IPS DF 6.9 (cell line): ENCODE results near the gene ESPN.
"Not testable (repeated sequence)": the region's sequence is repeated elsewhere in the genome, so short reads cannot be mapped to it uniquely, and the experiment has no call there.

Experiments used
- DNase-seq: peaks from one replicate; pipeline ENCODE4 v3.0.0-alpha.2; 2013; ENCODE audit warnings: low read depth, low spot score
- H3K27ac ChIP-seq: one replicate; pipeline ENCODE4 v1.5.1; 2013; ENCODE audit warnings: low read length, control low read depth
- H3K27me3 ChIP-seq: 2 replicates; pipeline ENCODE4 v1.6.1; 2013; ENCODE audit warnings: mild to moderate bottlenecking, low read length; ENCODE audit not compliant: control insufficient read depth, insufficient read depth
- H3K36me3 ChIP-seq: 2 replicates; pipeline ENCODE4 v1.6.1; 2013; ENCODE audit warnings: low read length; ENCODE audit not compliant: control insufficient read depth, insufficient read depth
- H3K4me1 ChIP-seq: 2 replicates; pipeline ENCODE4 v1.6.1; 2013; ENCODE audit warnings: low read length; ENCODE audit not compliant: control insufficient read depth, insufficient read depth
- H3K4me3 ChIP-seq: 2 replicates; pipeline ENCODE4 v1.5.1; 2013; ENCODE audit warnings: mild to moderate bottlenecking, low read length
- H3K9me3 ChIP-seq: 2 replicates; pipeline ENCODE4 v1.6.1; 2013; ENCODE audit warnings: low read length, inconsistent platforms; ENCODE audit not compliant: control insufficient read depth, insufficient read depth
- WGBS: extraction: QIAGEN DNeasy Blood & Tissue Kit; methylation state at CpG from one replicate; pipeline ENCODE4 v1.1.7; 2013; ENCODE audit warnings: mixed read lengths, missing lambda C conversion rate; ENCODE audit not compliant: insufficient read length, insufficient coverage; 5-methylcytosine and 5-hydroxymethylcytosine counted together

ESPN gene

DNA sequence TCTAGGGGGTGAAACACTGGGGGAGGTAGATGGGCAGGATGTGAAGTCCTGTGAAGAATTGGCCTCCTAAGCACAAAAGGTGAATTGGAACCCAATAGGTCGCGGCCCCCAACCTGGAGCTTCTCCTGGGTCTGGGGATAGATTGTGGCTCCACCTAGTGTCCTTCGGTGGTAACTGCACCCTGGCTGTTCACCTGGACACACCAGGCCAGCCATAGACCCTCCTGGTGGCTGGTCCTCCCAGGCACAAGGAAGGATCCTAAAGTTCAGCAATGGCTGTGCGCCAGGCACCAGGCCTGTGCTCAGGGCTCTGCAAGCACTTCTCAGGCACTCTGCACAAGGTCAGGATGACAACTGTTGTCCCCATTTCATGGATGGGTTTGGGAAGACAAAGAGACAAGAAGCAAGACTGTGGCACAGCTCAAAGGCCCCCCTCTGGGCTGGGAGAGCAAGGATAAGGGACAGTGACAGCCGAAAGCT is 13.5 kb downstream of the ESPN start:
- H3K36me3 ChIP-seq, result no peaks in the 10 kb centered on the region
- no peak for DNase-seq
- no CpG with 5 or more reads among the region's 5 CpGs for WGBS

DNA sequence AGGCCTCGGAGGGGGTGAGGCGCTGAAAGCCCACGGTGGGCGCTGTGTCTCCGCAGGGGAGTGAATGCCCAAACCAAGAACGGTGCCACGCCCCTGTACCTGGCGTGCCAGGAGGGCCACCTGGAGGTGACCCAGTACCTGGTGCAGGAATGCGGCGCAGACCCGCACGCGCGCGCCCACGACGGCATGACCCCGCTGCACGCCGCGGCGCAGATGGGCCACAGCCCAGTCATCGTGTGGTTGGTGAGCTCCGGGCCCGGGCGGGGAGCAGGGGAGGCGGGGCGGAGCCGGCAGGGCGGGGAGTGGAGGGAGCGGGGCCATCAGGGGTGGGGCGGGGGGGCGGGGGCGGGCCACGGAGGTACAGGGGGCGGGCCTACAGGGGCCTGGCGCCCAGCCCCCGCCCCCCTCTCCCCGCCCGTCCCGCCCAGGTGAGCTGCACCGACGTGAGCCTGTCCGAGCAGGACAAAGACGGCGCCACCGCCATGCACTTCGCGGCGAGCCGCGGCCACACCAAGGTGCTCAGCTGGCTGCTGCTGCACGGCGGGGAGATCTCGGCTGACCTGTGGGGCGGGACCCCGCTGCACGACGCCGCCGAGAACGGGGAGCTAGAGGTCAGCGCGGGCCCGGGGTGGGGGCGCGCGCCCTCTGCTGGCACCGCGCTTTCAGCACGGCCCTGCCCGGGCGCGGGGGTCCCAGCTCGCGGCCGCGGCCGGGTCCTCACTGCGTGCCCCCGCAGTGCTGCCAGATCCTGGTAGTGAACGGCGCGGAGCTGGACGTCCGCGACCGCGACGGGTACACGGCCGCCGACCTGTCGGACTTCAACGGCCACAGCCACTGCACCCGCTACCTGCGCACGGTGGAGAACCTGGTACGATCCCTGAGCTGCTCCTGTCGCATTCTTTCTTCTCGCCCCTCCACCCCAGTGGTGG is 15.9 kb downstream of the ESPN start:
- Histone ChIP-seq H3K27ac (no peak overlapping the region), H3K4me3 (peak overlapping the region; percentile 46; the same call in 1 of the 2 replicates), H3K36me3 (no peaks in the 10 kb centered on the region), H3K9me3 (no peaks in the 10 kb centered on the region), H3K4me1 (peaks cover 8% of the 10 kb centered on the region), H3K27me3 (peaks cover 4% of the 10 kb centered on the region; the same call in 1 of the 2 replicates)
- no peak for DNase-seq
- no CpG with 5 or more reads among the region's 101 CpGs for WGBS

More for the DNA sequence above, 13.5 kb downstream of the ESPN start:
- no peaks in the 10 kb centered on the region for H3K9me3 ChIP-seq
- H3K27me3 ChIP-seq, result peaks cover 4% of the 10 kb centered on the region; the same call in 1 of the 2 replicates
- H3K27ac ChIP-seq, result no peak overlapping the region
- H3K4me3 ChIP-seq, result no peak overlapping the region
- H3K4me1 ChIP-seq, result peaks cover 7% of the 10 kb centered on the region

DNA sequence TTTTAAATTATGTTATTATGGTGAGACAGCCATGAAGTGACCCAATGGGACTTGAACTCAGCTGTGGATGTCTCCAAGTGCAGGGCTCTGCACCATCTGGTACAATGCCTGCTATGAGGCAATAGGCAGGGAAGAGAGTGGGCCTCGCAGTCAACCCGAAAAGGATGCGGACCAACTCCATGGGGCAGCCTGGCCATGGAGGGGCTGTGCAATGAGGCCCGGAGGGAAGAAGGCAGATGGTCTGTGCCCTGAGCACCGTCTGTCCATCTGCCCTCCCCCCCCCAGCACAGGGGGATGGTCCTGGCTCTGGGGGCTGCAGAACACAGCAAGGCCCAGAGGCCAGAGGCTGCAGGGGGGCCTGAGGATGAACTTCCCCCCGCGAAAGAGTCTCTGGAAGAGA is 17.0 kb downstream of the ESPN start:
- no peaks in the 10 kb centered on the region for H3K36me3 ChIP-seq
- no CpG with 5 or more reads among the region's 7 CpGs for WGBS
- H3K27me3 ChIP-seq, result peaks cover 4% of the 10 kb centered on the region; the same call in 1 of the 2 replicates
- H3K27ac ChIP-seq, result no peak overlapping the region
- H3K4me1 ChIP-seq, result peaks cover 9% of the 10 kb centered on the region
- DNase-seq, result no peak
- no peak overlapping the region for H3K4me3 ChIP-seq
- no peaks in the 10 kb centered on the region for H3K9me3 ChIP-seq

DNA sequence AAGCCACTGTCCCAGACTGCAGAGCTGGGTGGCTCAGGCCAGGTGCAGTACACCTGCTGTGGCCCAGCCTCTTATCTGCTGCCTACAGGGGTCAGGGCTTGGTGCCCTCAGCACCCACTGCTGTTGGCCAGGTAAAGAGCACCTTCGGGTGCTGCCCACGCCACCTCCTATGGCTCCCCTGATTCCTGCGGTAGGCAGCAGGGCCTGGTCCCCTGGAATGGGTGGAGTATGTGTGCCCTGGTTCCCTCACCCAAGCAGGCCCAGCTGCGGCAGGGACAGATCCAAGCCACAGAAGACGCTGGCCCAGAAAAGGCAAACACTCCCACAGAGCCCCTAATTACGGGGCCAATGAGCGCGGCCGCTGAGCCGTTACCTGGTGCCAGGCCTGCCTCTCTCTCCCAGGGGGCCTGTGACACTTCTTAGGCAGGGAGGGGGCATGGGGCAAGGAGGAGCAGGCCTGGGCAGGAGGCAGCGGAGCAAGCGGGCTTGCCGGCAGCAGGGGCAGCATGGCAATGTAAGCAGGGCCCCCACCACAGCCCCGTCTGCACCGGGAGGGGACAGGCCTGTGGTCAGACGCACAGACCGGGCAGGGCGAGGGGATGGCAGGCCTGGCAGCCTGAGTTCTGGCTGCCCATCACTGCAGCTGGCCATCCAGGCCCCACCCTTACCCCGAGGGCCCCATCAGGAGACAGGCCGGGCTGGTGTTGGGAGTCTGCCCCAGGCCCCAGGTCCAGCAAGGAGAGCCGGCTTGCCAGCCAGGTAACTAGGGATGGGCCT is 19.0 kb downstream of the ESPN start:
- H3K27ac ChIP-seq, result no peak overlapping the region
- peaks cover 9% of the 10 kb centered on the region for H3K4me1 ChIP-seq
- H3K36me3 ChIP-seq, result no peaks in the 10 kb centered on the region
- no peaks in the 10 kb centered on the region for H3K9me3 ChIP-seq
- H3K27me3 ChIP-seq, result peaks cover 4% of the 10 kb centered on the region; the same call in 1 of the 2 replicates
- no CpG with 5 or more reads among the region's 21 CpGs for WGBS
- no peak overlapping the region for H3K4me3 ChIP-seq
- DNase-seq, result no peak

DNA sequence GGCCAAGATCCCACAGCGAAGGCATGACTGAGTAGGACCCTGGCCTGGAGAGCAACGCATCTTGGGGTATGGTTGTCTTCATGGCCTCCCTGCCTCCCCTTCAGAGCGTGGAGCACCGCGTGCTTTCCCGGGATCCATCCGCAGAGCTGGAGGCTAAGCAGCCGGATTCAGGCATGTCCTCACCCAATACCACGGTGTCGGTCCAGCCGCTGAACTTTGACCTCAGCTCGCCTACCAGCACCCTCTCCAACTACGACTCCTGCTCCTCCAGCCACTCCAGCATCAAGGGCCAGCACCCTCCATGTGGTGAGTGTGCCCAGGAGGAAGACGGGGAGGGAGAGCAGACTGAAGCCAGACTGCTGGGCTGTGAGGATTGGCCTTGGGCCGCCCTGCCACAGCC is 19.8 kb downstream of the ESPN start:
- Histone ChIP-seq H3K27ac (no peak overlapping the region), H3K36me3 (no peaks in the 10 kb centered on the region), H3K4me3 (no peak overlapping the region), H3K4me1 (peaks cover 12% of the 10 kb centered on the region), H3K9me3 (no peaks in the 10 kb centered on the region), H3K27me3 (peaks cover 4% of the 10 kb centered on the region; the same call in 1 of the 2 replicates)
- no peak for DNase-seq
- WGBS, result no CpG with 5 or more reads among the region's 15 CpGs

DNA sequence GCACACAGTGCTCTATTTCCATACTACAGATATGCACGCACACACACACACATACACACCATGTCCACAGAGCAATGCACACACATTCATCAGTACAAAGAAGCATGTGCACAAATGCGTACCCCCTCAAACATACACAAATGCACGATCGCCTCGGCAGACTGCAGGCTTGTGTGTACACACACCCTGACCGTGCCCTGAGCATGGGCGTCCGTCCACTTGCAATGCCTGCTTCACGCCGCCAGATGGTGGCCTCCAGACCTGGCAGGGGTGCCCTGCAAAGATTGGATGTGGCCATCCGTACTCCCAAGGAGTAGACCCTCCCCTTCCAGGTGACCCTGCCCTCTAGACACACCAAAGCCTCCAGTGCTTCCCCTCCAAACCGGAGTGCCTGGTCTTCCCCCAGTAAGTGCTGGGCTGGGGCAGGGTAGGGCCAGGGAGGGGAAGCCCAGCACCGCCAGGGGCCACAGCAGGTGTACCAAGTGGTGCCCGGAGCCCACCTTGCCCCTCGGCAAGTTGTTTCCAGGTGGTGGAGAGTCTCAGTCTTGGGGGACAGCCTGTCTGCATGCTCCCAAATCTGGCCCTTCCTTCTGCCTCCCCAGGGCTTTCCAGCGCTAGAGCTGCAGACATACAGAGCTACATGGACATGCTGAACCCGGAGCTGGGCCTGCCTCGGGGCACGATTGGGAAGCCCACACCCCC is 20.6 kb downstream of the ESPN start:
- Histone ChIP-seq H3K4me1 (peaks cover 14% of the 10 kb centered on the region), H3K27me3 (peaks cover 3% of the 10 kb centered on the region; the same call in 1 of the 2 replicates), H3K36me3 (no peaks in the 10 kb centered on the region), H3K9me3 (no peaks in the 10 kb centered on the region), H3K27ac (no peak overlapping the region), H3K4me3 (no peak overlapping the region)
- WGBS, result no CpG with 5 or more reads among the region's 19 CpGs
- no peak for DNase-seq

DNA sequence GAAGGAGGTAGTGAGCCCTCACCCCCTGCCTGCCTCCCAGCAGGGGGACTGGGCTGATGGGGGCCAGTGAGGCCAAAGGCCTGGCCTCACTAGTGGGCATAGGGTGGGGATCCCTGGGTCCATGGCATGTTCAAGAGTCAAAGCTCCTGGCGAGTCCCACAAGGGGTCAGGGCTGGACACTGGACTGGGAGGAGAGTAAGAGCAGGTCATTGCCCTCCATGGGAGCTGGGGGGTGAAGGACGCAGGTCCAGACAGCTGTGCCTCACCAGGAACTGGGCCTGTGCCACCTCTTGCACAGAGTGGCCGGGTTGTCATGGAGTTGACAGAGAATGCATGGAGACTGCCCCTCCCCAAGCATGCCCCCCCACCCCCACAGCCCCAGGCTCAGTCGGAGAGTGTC is 21.4 kb downstream of the ESPN start:
- H3K27ac ChIP-seq, H3K36me3 ChIP-seq, H3K27me3 ChIP-seq, H3K4me3 ChIP-seq, DNase-seq, H3K9me3 ChIP-seq: not testable (repeated sequence)
- no CpG with 5 or more reads among the region's 4 CpGs for WGBS
- H3K4me1 ChIP-seq, result peaks cover 13% of the 10 kb centered on the region

DNA sequence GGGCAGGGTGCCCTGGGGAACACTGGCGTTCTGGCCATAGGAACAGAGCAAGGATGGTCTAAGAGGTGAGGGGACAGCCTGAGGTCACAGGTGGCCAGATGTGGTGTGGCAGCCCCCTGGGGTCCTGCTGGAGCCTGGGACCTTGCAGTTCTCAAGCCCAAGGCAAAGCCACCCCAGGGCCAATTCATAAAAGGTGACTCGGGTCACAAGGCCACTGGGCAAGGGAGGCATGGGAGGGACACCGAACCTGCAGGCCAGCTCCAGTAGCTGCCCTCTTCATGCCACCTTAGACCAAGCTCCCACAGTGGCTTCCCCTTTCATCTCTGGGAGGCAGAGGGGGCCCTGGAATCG is 22.1 kb downstream of the ESPN start:
- DNase-seq, result no peak
- H3K27me3 ChIP-seq, result no peaks in the 10 kb centered on the region

DNA sequence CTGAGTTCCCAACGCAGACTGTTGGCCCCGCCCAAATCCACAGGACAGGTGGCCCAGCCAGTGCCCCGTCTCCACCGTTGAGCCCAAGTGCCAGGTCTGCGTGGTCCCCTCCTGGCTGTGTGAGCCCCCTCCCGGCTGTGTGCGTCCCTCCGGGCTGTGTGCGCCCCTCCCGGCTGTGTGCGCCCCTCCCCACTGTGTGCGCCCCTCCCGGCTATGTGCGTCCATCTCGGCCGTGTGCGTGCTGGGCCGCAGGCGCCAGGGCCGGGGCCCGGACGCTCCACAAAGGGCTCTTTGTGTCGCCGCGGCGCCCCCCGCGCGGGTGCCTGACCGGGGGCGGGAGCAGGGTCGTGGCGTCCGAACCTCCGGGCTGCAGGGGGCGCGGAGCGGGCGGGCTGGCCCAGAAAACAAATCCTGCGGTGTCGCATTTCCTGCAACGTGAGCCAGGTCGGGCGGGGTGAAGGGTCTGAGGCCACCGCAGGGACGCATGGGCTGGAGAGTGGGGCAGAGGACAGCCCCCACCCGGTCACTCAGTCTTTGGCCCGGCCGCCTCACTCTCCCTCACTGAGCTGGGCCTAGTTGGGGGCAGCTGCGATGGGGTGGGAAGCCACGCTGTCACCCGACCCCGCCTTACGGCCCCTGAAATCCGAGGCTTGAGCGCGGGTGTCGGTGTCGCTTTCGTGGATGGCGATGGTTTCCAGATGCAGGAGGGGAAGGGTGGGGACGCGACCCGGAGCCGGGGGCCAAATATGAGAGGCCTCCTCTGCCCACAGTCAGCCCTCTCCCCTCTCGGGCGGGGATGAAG is 22.6 kb downstream of the ESPN start:
- WGBS, result no CpG with 5 or more reads among the region's 67 CpGs
- Histone ChIP-seq H3K9me3 (no peaks in the 10 kb centered on the region), H3K4me1 (peaks cover 9% of the 10 kb centered on the region; the same call in 1 of the 2 replicates), H3K27me3 (no peaks in the 10 kb centered on the region), H3K27ac (no peak overlapping the region), H3K36me3 (no peaks in the 10 kb centered on the region), H3K4me3 (peak overlapping the region; percentile 22; the same call in 1 of the 2 replicates)
- DNase-seq, result no peak

More for the DNA sequence above, 22.1 kb downstream of the ESPN start:
- H3K27ac ChIP-seq, result no peak overlapping the region
- H3K4me1 ChIP-seq, result peaks cover 10% of the 10 kb centered on the region; the same call in 1 of the 2 replicates
- no peaks in the 10 kb centered on the region for H3K36me3 ChIP-seq
- H3K9me3 ChIP-seq, result no peaks in the 10 kb centered on the region
- WGBS, result no CpG with 5 or more reads among the region's 4 CpGs
- H3K4me3 ChIP-seq, result peak overlapping the region; percentile 22; the same call in 1 of the 2 replicates
